ENCODE results near the gene CHURC1.

DNA sequence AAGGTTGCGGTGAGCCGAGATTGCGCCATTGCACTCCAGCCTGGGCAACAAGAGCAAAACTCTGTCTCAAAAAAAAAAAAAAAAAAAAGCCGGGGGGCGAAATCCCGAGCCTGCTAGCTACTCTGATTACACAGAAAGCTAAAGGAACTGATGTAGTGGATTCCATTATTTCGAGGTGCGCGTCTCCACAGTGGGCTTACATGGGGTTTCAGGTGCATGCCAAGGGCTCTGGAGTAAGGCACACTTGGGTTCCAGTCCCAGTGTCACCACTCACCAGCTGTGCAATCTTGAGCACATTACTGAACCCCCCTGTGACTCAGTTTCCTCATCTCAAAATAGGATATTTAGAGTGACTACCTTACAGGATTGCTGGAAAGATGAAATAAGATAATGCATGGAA is 59.6 kb downstream of the CHURC1 start:
- TF ChIP-seq EZH2 (IDR thresholded peaks at IDR 0.05) (no peak), POLR2AphosphoS5 (IDR thresholded peaks at IDR 0.05; ENCODE audit: borderline replicate concordance, low read depth, low read length) (no peak)
